IMR-90 (cell line): ENCODE data around the gene MAP10. TPM values are rescaled to one million over a fixed set of nuclear protein-coding genes. Genes with fewer than 3 reads are reported as not detected.

Experiments used
- ATAC-seq: fragments of 200-7000 bp; cut with Tn5 transposase; 2 replicates; pipeline ENCODE4 v1.9.1; 2020; ENCODE audit warnings: low read depth, mild to moderate bottlenecking, moderate library complexity
- BruUV-seq: library from RNA; stranded (reverse); fragments of 400-500 nt; replicated peaks from 2 replicates; lab custom pipeline; 2021; lab: Mats Ljungman, UMichigan
- CTCF ChIA-PET: fragments of 300-600 bp; formaldehyde crosslinking; extraction: SDS; loops from one replicate; lab custom pipeline; 2021; ENCODE audit warnings: antibody characterized with exemption; lab: Yijun Ruan, JAX
- POLR2A ChIA-PET: fragments of 300-600 bp; sonication (Branson Sonifier 250); formaldehyde crosslinking; loops from one replicate; lab custom pipeline; 2022; ENCODE audit warnings: antibody characterized with exemption; ENCODE audit not compliant: unreplicated experiment; lab: Charles Lee
- DNase-seq: peaks from one replicate; pipeline ENCODE4 v3.0.0; 2013
- H2AFZ ChIP-seq: replicated peaks from 2 replicates; pipeline ENCODE3; 2013; ENCODE audit warnings: low read length, mild to moderate bottlenecking; ENCODE audit not compliant: poor library complexity
- H2AK5ac ChIP-seq: 2 replicates; pipeline ENCODE4 v1.6.1; 2013; ENCODE audit warnings: low read depth, low read length, inconsistent platforms
- H2AK9ac ChIP-seq: replicated peaks from 2 replicates; pipeline ENCODE3; 2013; ENCODE audit warnings: mild to moderate bottlenecking, low read depth, low read length, moderate library complexity; ENCODE audit not compliant: poor library complexity
- H2BK120ac ChIP-seq: 2 replicates; pipeline ENCODE4 v1.6.1; 2013; ENCODE audit warnings: low read depth, low read length, inconsistent platforms
- H2BK15ac ChIP-seq: 3 replicates; pipeline ENCODE4 v1.6.1; 2013; ENCODE audit warnings: low read depth, low read length, inconsistent platforms
- H2BK20ac ChIP-seq: 2 replicates; pipeline ENCODE4 v1.6.1; 2013; ENCODE audit warnings: low read depth, mild to moderate bottlenecking, inconsistent platforms, low read length, moderate library complexity
- H2BK5ac ChIP-seq: 2 replicates; pipeline ENCODE4 v1.6.1; 2013; ENCODE audit warnings: mild to moderate bottlenecking, low read depth, low read length, inconsistent platforms; ENCODE audit not compliant: poor library complexity, severe bottlenecking
- H3K14ac ChIP-seq: replicated peaks from 2 replicates; pipeline ENCODE4 v1.6.1; 2013; ENCODE audit warnings: low read depth, low read length, inconsistent platforms
- H3K18ac ChIP-seq: 2 replicates; pipeline ENCODE4 v1.6.1; 2013; ENCODE audit warnings: low read depth, low read length, control low read depth
- H3K23ac ChIP-seq: 2 replicates; pipeline ENCODE4 v1.6.1; 2013; ENCODE audit warnings: low read depth, low read length, inconsistent platforms
- H3K27ac ChIP-seq: 2 replicates; pipeline ENCODE4 v1.5.1; 2013; ENCODE audit warnings: mild to moderate bottlenecking, control low read depth, low read length; ENCODE audit not compliant: insufficient read depth
- H3K27me3 ChIP-seq: 2 replicates; pipeline ENCODE4 v1.6.1; 2013; ENCODE audit warnings: low read length; ENCODE audit not compliant: control insufficient read depth, insufficient read depth
- H3K36me3 ChIP-seq: 2 replicates; pipeline ENCODE4 v1.6.1; 2013; ENCODE audit warnings: low read length, mixed read lengths; ENCODE audit not compliant: control insufficient read depth, insufficient read depth
- H3K4ac ChIP-seq: 2 replicates; pipeline ENCODE4 v1.6.1; 2013; ENCODE audit warnings: low read depth, low read length, inconsistent platforms
- H3K4me1 ChIP-seq: 2 replicates; pipeline ENCODE4 v1.6.1; 2013; ENCODE audit warnings: low read length, mixed read lengths; ENCODE audit not compliant: control insufficient read depth, insufficient read depth
- H3K4me2 ChIP-seq: 2 replicates; pipeline ENCODE4 v1.6.1; 2013; ENCODE audit warnings: low read depth, mild to moderate bottlenecking, control low read depth, low read length, moderate library complexity
- H3K4me3 ChIP-seq: 2 replicates; pipeline ENCODE4 v1.5.1; 2013; ENCODE audit warnings: low read depth, mild to moderate bottlenecking, control low read depth, low read length, moderate library complexity; ENCODE audit not compliant: insufficient read depth
- H3K56ac ChIP-seq: 2 replicates; pipeline ENCODE4 v1.6.1; 2013; ENCODE audit warnings: low read length, inconsistent platforms; ENCODE audit not compliant: insufficient read depth; ENCODE audit errors: extremely low read depth
- H3K79me1 ChIP-seq, 2 experiments: 2 replicates each; pipeline ENCODE4 v1.6.1; 2013; ENCODE audit warnings: low read length in 2 of 2, inconsistent platforms in 1 of 2, low read depth in 1 of 2
- H3K9ac ChIP-seq: 2 replicates; pipeline ENCODE4 v1.6.1; 2013; ENCODE audit warnings: low read depth, low read length, control low read depth
- H3K9me1 ChIP-seq: 2 replicates; pipeline ENCODE4 v1.6.1; 2013; ENCODE audit warnings: low read length, inconsistent platforms; ENCODE audit not compliant: insufficient read depth
- H3K9me3 ChIP-seq: 2 replicates; pipeline ENCODE4 v1.6.1; 2013; ENCODE audit warnings: low read length; ENCODE audit not compliant: control insufficient read depth, insufficient read depth
- H4K20me1 ChIP-seq: 2 replicates; pipeline ENCODE4 v1.6.1; 2013; ENCODE audit warnings: low read length, inconsistent platforms; ENCODE audit not compliant: insufficient read depth
- H4K5ac ChIP-seq: 2 replicates; pipeline ENCODE4 v1.6.1; 2013; ENCODE audit warnings: mild to moderate bottlenecking, low read depth, low read length, control low read depth
- H4K8ac ChIP-seq, 2 experiments: 2 replicates each; pipeline ENCODE4 v1.6.1; 2013; ENCODE audit warnings: low read depth in 2 of 2, low read length in 2 of 2, control low read depth in 1 of 2, inconsistent platforms in 1 of 2
- H4K91ac ChIP-seq: 2 replicates; pipeline ENCODE4 v1.6.1; 2013; ENCODE audit warnings: low read depth, low read length, inconsistent platforms; ENCODE audit not compliant: insufficient read depth
- WGBS, 2 experiments: methylation state at CpG; one replicate each; pipeline versions ENCODE4 v1.1.5 to v1.1.7; 2013; ENCODE audit warnings: missing lambda C conversion rate in 2 of 2; ENCODE audit not compliant: insufficient read length in 1 of 2; ENCODE audit errors: extremely low coverage in 2 of 2; 5-methylcytosine and 5-hydroxymethylcytosine counted together
- dilution Hi-C: fragments of 300-500 bp; cut with HindIII; formaldehyde crosslinking; loops from one replicate; pipeline ENCODE4 v1.14.3; 2018; ENCODE audit warnings: low sequenced_read_pairs; ENCODE audit not compliant: unreplicated experiment
- in situ Hi-C: fragments of 300-500 bp; cut with MboI; formaldehyde crosslinking; loops from 3 replicates; pipeline ENCODE4 v1.14.3; 2019; ENCODE audit warnings: low sequenced_read_pairs, inconsistent platforms, mixed read lengths
- intact Hi-C: fragments of 100-400 bp; cut with micrococcal nuclease; formaldehyde crosslinking; loops from 2 replicates; pipeline ENCODE4 v1.10.0; 2022
- polyA plus RNA-seq, 3 experiments: library from polyadenylated mRNA; depleted of rRNA; stranded (reverse); fragments of >200 nt; gene quantifications; 2 replicates each; pipeline ENCODE4 v1.2.3, GENCODE V29; 2012; ENCODE audit warnings: low replicate concordance in 1 of 3
- total RNA-seq: library from RNA; depleted of rRNA; stranded (reverse); fragments of >200 nt; gene quantifications from 2 replicates; pipeline ENCODE4 v1.2.3, GENCODE V29; 2012
- TF ChIP-seq, protein P1 (sequence below): fragments of 150-350 bp; IDR thresholded peaks from 2 replicates; pipeline ENCODE4 v1.6.1; 2017; ENCODE audit warnings: mild to moderate bottlenecking, antibody characterized with exemption, low read length, low read depth

MAP10 gene
- total and polyA plus RNA-seq, 2 of the 4 experiments (the other 2 are of a cell fraction): 1.0 to 1.1 TPM

DNA sequence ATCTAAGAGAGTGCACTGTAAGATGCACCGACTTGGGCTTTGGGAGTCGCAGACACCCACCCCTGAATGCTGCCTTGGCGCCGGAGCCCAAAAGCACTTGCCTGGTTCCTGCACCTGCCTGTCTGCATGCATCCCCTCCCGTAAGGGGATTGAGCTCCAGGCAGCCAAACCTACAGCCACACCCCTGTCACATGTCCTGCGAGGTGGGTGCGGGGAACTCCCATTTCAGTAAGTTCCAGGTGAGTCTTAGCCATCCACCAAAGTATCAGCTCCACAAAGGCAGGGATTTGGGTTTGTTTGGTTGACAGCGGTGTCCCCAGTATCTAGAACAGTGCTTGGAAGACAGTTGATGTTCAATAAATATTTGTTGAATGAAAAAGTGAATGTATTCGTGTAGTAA is 31.5 kb upstream of the MAP10 start:
- no TSS peak for BruUV-seq
- no peak overlapping the region for H3K18ac ChIP-seq

More for the DNA sequence above, 31.5 kb upstream of the MAP10 start:
- Histone ChIP-seq H3K4ac (no peak overlapping the region), H3K9me1 (no peaks in the 10 kb centered on the region), H3K27ac (no peak overlapping the region), H2BK20ac (no peak overlapping the region), H3K4me2 (no peak overlapping the region), H3K23ac (no peak overlapping the region), H2AK5ac (no peak overlapping the region), H4K5ac (no peak overlapping the region), H3K9ac (no peak overlapping the region), H2AK9ac (no peak overlapping the region), H4K8ac (no peak overlapping the region), H3K56ac (no peak overlapping the region), H3K27me3 (no peaks in the 10 kb centered on the region), H2BK5ac (no peak overlapping the region), H3K14ac (no peak overlapping the region), H3K4me3 (no peak overlapping the region), H4K20me1 (no peaks in the 10 kb centered on the region), H4K91ac (no peak overlapping the region), H2BK120ac (no peak overlapping the region), H3K4me1 (no peaks in the 10 kb centered on the region), H3K36me3 (no peaks in the 10 kb centered on the region), H3K79me1 (no peaks in the 10 kb centered on the region), H3K9me3 (no peaks in the 10 kb centered on the region), H2AFZ (no peak overlapping the region), H2BK15ac (no peak overlapping the region)
- ChIA-PET POLR2A (no interaction called here), CTCF (no interaction called here)
- dilution Hi-C loops (no loop called here), in situ Hi-C loops (no loop called here), intact Hi-C loops (no loop called here)
- TF ChIP-seq, protein P1, sequence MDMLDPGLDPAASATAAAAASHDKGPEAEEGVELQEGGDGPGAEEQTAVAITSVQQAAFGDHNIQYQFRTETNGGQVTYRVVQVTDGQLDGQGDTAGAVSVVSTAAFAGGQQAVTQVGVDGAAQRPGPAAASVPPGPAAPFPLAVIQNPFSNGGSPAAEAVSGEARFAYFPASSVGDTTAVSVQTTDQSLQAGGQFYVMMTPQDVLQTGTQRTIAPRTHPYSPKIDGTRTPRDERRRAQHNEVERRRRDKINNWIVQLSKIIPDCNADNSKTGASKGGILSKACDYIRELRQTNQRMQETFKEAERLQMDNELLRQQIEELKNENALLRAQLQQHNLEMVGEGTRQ: no peak
- DNase-seq (no peak), ATAC-seq (no peak)
- WGBS, 2 experiments: 80% methylated on average over 4 of the region's 9 CpGs; no CpG with 5 or more reads in 1 of the 2 experiments
